ENCODE data around the gene GNA15. TPM values are rescaled to one million over a fixed set of nuclear protein-coding genes. Genes with fewer than 3 reads are reported as not detected.
A peak's percentile ranks its signal among the peaks of the same experiment; 100 is the strongest.

Gene GNA15
- total RNA-seq, 3 donors from 2014 or later (not counting 1 experiment from before 2014, with no cell fraction given), result 3.9 to 10.4 (median 8.4) TPM

DNA sequence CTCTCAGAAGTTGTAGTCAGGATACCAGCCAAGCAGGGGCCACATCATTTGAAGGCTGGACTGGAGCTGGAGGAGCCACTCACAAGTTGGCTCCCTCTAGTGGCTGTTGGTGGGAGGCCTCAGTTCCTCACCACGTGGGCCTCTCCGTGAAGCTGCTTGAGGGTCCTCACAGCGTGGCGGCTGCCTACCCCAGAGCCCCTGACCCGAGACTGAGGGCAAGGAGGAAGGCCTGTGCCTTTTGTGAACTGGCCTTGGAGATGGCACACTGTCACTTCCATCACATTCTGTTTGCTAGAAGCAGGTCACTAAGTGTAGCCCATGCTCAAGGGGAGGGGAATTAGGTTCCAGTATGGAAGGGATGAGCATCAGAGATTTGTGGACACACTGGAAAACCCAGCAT lies 27.1 kb upstream of the GNA15 start:
- no peaks in the 10 kb centered on the region for H3K27me3 ChIP-seq (ENCODE audit: control insufficient read depth, insufficient read depth, low read length)
- TF ChIP-seq, protein P1, sequence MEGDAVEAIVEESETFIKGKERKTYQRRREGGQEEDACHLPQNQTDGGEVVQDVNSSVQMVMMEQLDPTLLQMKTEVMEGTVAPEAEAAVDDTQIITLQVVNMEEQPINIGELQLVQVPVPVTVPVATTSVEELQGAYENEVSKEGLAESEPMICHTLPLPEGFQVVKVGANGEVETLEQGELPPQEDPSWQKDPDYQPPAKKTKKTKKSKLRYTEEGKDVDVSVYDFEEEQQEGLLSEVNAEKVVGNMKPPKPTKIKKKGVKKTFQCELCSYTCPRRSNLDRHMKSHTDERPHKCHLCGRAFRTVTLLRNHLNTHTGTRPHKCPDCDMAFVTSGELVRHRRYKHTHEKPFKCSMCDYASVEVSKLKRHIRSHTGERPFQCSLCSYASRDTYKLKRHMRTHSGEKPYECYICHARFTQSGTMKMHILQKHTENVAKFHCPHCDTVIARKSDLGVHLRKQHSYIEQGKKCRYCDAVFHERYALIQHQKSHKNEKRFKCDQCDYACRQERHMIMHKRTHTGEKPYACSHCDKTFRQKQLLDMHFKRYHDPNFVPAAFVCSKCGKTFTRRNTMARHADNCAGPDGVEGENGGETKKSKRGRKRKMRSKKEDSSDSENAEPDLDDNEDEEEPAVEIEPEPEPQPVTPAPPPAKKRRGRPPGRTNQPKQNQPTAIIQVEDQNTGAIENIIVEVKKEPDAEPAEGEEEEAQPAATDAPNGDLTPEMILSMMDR (IDR thresholded peaks at IDR 0.05), result peak; percentile 83
- no peak overlapping the region for H3K27ac ChIP-seq (ENCODE audit: low read length)
- no peaks in the 10 kb centered on the region for H3K36me3 ChIP-seq (ENCODE audit: control insufficient read depth, insufficient read depth, low read length)
- ATAC-seq (peak; percentile 68 to 88 (median 78)), DNase-seq (peak; percentile 60 to 86)
- H3K4me3 ChIP-seq (ENCODE audit: low read length), result no peak overlapping the region
- H3K36me3 Mint-ChIP-seq, result no peaks in the 10 kb centered on the region
- peaks cover 6 to 7% of the 10 kb centered on the region in 2 donors for H3K27me3 Mint-ChIP-seq (ENCODE audit: low read depth in 2 of 2)
- H3K9me3 ChIP-seq (ENCODE audit: control insufficient read depth, insufficient read depth, low read length), result no peaks in the 10 kb centered on the region
- 31% methylated on average over 5 of the region's 5 CpGs for WGBS (ENCODE audit: insufficient coverage)
- H3K4me1 ChIP-seq (ENCODE audit: control insufficient read depth, insufficient read depth, low read length), result peaks cover 10% of the 10 kb centered on the region
- intact Hi-C loops (cut with micrococcal nuclease), result loop anchor here (1.0 kb wide), 2 partner anchors 32 to 146 kb away; no protein-coding TSS in a partner anchor
- H3K4me3 Mint-ChIP-seq, result no peak overlapping the region
- no peaks in the 10 kb centered on the region for H3K9me3 Mint-ChIP-seq
- H3K27ac Mint-ChIP-seq, result no peak overlapping the region
- H3K4me1 Mint-ChIP-seq, result peaks cover 0 to 9% of the 10 kb centered on the region in 2 donors

DNA sequence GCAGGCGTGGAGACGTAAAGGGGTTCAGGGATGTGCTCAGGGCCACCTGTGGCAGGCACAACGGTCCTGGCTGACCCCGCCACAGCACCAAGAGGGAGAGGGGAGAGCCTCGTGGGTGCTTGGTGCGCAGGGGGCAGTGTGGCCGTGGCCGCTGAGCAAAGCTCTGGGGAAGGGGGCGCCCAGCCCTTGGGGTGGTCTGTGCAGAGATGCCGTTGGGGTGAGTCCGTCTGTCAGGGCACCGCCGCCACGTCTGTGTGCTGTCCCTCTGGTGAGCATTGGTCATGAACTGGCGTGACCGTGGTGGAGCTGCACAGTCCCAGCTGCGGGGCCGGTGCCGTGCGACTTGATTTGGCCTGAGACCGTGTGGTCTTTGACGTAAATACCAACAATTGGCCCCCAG lies 26.3 kb upstream of the GNA15 start:
- no peak overlapping the region for H3K27ac Mint-ChIP-seq
- peaks cover 0 to 4% of the 10 kb centered on the region in 2 donors for H3K4me1 Mint-ChIP-seq

DNA sequence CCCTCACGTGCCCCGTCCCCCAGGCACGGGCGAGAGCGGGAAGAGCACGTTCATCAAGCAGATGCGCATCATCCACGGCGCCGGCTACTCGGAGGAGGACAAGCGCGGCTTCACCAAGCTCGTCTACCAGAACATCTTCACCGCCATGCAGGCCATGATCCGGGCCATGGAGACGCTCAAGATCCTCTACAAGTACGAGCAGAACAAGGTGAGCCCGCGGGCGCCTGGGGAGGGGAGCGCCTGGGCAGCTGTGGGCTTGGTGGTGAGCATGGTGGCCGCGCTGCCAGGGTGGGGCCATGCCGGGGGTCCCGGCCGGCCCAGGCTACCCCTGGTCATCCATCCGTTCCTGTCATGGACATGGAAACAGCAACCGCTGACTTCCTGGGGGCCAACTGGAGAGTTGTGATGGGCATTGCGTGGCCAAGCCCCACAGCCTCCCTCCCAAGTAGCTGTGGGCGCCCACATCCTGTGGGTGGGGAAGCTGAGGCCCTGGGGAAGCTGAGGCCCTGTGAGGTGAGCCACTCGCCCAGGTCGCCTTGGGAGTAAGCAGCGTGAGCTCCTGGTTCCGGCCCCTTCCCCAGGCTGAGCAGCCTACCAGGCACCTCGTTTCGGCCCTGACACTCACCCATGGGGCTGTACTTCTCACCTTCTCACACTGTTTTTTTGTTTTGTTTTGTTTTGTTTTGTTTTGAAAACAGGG lies 25.6 kb upstream of the GNA15 start:
- peaks cover 0 to 4% of the 10 kb centered on the region in 2 donors for H3K4me1 Mint-ChIP-seq
- ATAC-seq (no peak), DNase-seq (no peak)
- intact Hi-C loops (cut with micrococcal nuclease), result no loop called here
- Histone ChIP-seq H3K4me3 (ENCODE audit: low read length) (no peak overlapping the region), H3K4me1 (ENCODE audit: control insufficient read depth, insufficient read depth, low read length) (peaks cover 3% of the 10 kb centered on the region), H3K36me3 (ENCODE audit: control insufficient read depth, insufficient read depth, low read length) (no peaks in the 10 kb centered on the region), H3K9me3 (ENCODE audit: control insufficient read depth, insufficient read depth, low read length) (no peaks in the 10 kb centered on the region), H3K27ac (ENCODE audit: low read length) (no peak overlapping the region), H3K27me3 (ENCODE audit: control insufficient read depth, insufficient read depth, low read length) (no peaks in the 10 kb centered on the region)
- H3K9me3 Mint-ChIP-seq, result no peaks in the 10 kb centered on the region
- WGBS (ENCODE audit: insufficient coverage), result 91% methylated on average over 35 of the region's 37 CpGs
- no peak overlapping the region for H3K27ac Mint-ChIP-seq
- TF ChIP-seq, protein P1 (IDR thresholded peaks at IDR 0.05), result no peak
- peaks cover 3 to 6% of the 10 kb centered on the region in 2 donors for H3K27me3 Mint-ChIP-seq (ENCODE audit: low read depth in 2 of 2)
- no peaks in the 10 kb centered on the region for H3K36me3 Mint-ChIP-seq
- no peak overlapping the region for H3K4me3 Mint-ChIP-seq

More for the DNA sequence above, 26.3 kb upstream of the GNA15 start:
- H3K9me3 Mint-ChIP-seq, result no peaks in the 10 kb centered on the region
- peaks cover 3% of the 10 kb centered on the region for H3K4me1 ChIP-seq (ENCODE audit: control insufficient read depth, insufficient read depth, low read length)
- H3K27ac ChIP-seq (ENCODE audit: low read length), result no peak overlapping the region
- H3K27me3 Mint-ChIP-seq (ENCODE audit: low read depth in 2 of 2), result peaks cover 3 to 6% of the 10 kb centered on the region in 2 donors
- no peaks in the 10 kb centered on the region for H3K36me3 ChIP-seq (ENCODE audit: control insufficient read depth, insufficient read depth, low read length)
- DNase-seq, result no peak
- ATAC-seq, result no peak
- H3K4me3 ChIP-seq (ENCODE audit: low read length), result no peak overlapping the region
- H3K36me3 Mint-ChIP-seq, result no peaks in the 10 kb centered on the region
- 91% methylated on average over 22 of the region's 22 CpGs for WGBS (ENCODE audit: insufficient coverage)
- H3K9me3 ChIP-seq (ENCODE audit: control insufficient read depth, insufficient read depth, low read length), result no peaks in the 10 kb centered on the region
- intact Hi-C loops (cut with micrococcal nuclease), result no loop called here
- H3K4me3 Mint-ChIP-seq, result no peak overlapping the region
- TF ChIP-seq, protein P1 (IDR thresholded peaks at IDR 0.05), result no peak
- no peaks in the 10 kb centered on the region for H3K27me3 ChIP-seq (ENCODE audit: control insufficient read depth, insufficient read depth, low read length)

Data from natural killer cell (primary cell).